Activated CD4-positive, CD25-positive, alpha-beta regulatory T cell treated with anti-CD3 and anti-CD28 coated beads, Interleukin-2, amount 50 U/mL, for 16 hours (primary cell): ENCODE data around the gene DNM1.
A peak's percentile ranks its signal among the peaks of the same experiment; 100 is the strongest.
"Not testable (repeated sequence)": the region's sequence is repeated elsewhere in the genome, so short reads cannot be mapped to it uniquely, and the experiment has no call there.

Experiments used
- DNase-seq: peaks from one replicate; pipeline ENCODE4 v3.0.0-alpha.2; 2020; ENCODE audit warnings: low read depth, low spot score

DNM1 gene

GRCh38 chr9:128175726-128176125 lies 27.5 kb upstream of the DNM1 start:
- no peak for DNase-seq

- no peak for DNase-seq
Measured at GRCh38 chr9:128178806-128179431, 24.3 kb upstream of the DNM1 start.

- no peak for DNase-seq
Measured at GRCh38 chr9:128180001-128180400, 23.2 kb upstream of the DNM1 start.

- no peak for DNase-seq
Measured at GRCh38 chr9:128180447-128180846, 22.7 kb upstream of the DNM1 start.

GRCh38 chr9:128181480-128181879 lies 21.7 kb upstream of the DNM1 start:
- DNase-seq, result not testable (repeated sequence)

- DNase-seq, result no peak
Measured at GRCh38 chr9:128182893-128183588, 20.1 kb upstream of the DNM1 start.

GRCh38 chr9:128185979-128186965 lies 16.9 kb upstream of the DNM1 start:
- DNase-seq, result no peak

GRCh38 chr9:128187361-128187760 lies 15.8 kb upstream of the DNM1 start:
- no peak for DNase-seq

- DNase-seq, result no peak
Measured at GRCh38 chr9:128188209-128188608, 15.0 kb upstream of the DNM1 start.

GRCh38 chr9:128190013-128190412 lies 13.2 kb upstream of the DNM1 start:
- no peak for DNase-seq

GRCh38 chr9:128190516-128191405 lies 12.4 kb upstream of the DNM1 start:
- DNase-seq, result no peak

GRCh38 chr9:128191406-128192046 lies 11.7 kb upstream of the DNM1 start, which contains the start of gene CIZ1:
Gene CIZ1, minus strand, starts transcription at chr9:128191572. Its CDS starts 715 bp downstream, at chr9:128190857.
- peak; percentile 54 for DNase-seq

GRCh38 chr9:128192601-128193371 lies 10.4 kb upstream of the DNM1 start:
- DNase-seq, result peak; percentile 20

GRCh38 chr9:128193469-128194096 lies 9.6 kb upstream of the DNM1 start:
- DNase-seq, result no peak

GRCh38 chr9:128201441-128202369 lies 1.5 kb upstream of the DNM1 start:
- DNase-seq, result no peak

- DNase-seq, result no peak
Measured at GRCh38 chr9:128202648-128203023, 543 bp upstream of the DNM1 start.

GRCh38 chr9:128203707-128204551 lies 750 bp downstream of the DNM1 start:
- no peak for DNase-seq
